Measurements from ENCODE around the gene EPC2.

DNA sequence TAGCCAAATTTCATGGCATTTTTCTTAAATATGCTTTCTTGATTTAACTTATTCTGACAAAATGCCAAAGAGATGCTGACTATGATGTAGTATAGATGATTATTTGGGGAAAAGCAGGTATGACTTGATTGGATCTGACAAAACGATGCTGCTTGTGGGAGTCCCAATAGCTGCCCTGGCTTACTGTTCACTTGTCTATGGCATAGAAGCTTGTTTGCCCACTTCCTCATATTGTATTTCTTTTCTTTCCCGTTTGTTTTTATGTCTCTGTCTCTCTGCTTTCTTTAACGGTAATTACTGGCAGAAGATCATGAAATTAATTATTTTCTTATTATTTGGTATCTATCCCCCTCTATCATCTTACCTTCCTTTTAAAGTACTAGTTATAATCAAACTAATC is 43.0 kb downstream of the EPC2 start:
- TF ChIP-seq POLR2A (IDR thresholded peaks at IDR 0.05) (no peak), CTCF (IDR thresholded peaks at IDR 0.05) (no peak)
